Vagina (tissue), 2 donors: ENCODE measurements around the gene C20orf144.

ENCODE experiments used
- POLR2A ChIP-seq, 2 donors: fragments of 450-650 bp; IDR thresholded peaks; one replicate each; pipeline ENCODE4 v1.6.1; 2017; ENCODE audit warnings: antibody characterized with exemption in 2 of 2, mild to moderate bottlenecking in 2 of 2, moderate library complexity in 2 of 2
- POLR2AphosphoS5 ChIP-seq, 2 donors: sonication (generic); formaldehyde crosslinking; IDR thresholded peaks; one replicate each; pipeline ENCODE4 v1.9.0; 2017; ENCODE audit warnings: antibody characterized with exemption in 2 of 2, mild to moderate bottlenecking in 2 of 2, low read depth in 1 of 2; ENCODE audit not compliant: insufficient read depth in 1 of 2
- TF ChIP-seq, protein P1 (sequence below), 3 experiments: fragments of 450-650 bp in 2 of 3; fragments of 200-600 bp in 1 of 3; sonication (generic) in 1 of 3; IDR thresholded peaks; one replicate each; pipeline ENCODE4 v1.5.1; 2017 to 2019; ENCODE audit warnings: antibody characterized with exemption in 3 of 3, mild to moderate bottlenecking in 2 of 3, moderate library complexity in 2 of 3

DNA sequence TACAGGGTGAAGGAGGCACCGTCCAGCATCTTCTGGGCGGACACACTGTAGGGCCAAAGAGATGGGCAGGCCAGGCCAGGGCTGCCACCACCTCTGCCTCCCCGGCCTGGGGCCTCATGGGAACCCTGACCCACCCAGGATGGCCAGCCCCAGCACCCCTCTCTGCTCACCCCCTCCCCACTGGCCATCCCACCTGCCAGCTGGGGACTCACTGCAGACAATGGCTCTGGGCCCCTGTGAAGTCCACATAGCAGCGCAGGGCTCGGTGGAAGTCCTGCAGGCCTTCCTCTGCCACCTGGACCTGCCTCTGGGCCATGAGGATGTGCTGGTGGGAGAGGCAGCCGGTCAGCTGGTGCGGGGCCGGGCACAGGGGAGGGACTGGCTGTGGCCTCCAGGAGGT is 3.6 kb upstream of the C20orf144 start:
- TF ChIP-seq POLR2A (IDR thresholded peaks at IDR 0.05) (no peak), POLR2AphosphoS5 (IDR thresholded peaks at IDR 0.05; ENCODE audit: insufficient read depth in 1 of 2, low read depth in 1 of 2) (no peak)
- TF ChIP-seq, protein P1, sequence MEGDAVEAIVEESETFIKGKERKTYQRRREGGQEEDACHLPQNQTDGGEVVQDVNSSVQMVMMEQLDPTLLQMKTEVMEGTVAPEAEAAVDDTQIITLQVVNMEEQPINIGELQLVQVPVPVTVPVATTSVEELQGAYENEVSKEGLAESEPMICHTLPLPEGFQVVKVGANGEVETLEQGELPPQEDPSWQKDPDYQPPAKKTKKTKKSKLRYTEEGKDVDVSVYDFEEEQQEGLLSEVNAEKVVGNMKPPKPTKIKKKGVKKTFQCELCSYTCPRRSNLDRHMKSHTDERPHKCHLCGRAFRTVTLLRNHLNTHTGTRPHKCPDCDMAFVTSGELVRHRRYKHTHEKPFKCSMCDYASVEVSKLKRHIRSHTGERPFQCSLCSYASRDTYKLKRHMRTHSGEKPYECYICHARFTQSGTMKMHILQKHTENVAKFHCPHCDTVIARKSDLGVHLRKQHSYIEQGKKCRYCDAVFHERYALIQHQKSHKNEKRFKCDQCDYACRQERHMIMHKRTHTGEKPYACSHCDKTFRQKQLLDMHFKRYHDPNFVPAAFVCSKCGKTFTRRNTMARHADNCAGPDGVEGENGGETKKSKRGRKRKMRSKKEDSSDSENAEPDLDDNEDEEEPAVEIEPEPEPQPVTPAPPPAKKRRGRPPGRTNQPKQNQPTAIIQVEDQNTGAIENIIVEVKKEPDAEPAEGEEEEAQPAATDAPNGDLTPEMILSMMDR (IDR thresholded peaks at IDR 0.05), result no peak
